H9 (cell line): ENCODE data around the gene CDKAL1. TPM values are rescaled to one million over a fixed set of nuclear protein-coding genes. Genes with fewer than 3 reads are reported as not detected.

Experiments
- DNase-seq: peaks from one replicate; pipeline ENCODE4 v3.0.0-alpha.2; 2017
- H2AFZ ChIP-seq: one replicate; pipeline ENCODE4 v1.6.1; 2013; ENCODE audit warnings: mild to moderate bottlenecking, low read length, control low read depth, moderate library complexity
- H2AK5ac ChIP-seq: 2 replicates; pipeline ENCODE4 v1.6.1; 2013; ENCODE audit warnings: low read length, control low read depth, mixed read lengths; ENCODE audit not compliant: insufficient read length
- H2BK120ac ChIP-seq: one replicate; pipeline ENCODE4 v1.6.1; 2013; ENCODE audit warnings: low read depth, mild to moderate bottlenecking, low read length, control low read depth, inconsistent platforms; ENCODE audit not compliant: poor library complexity, severe bottlenecking
- H2BK12ac ChIP-seq: 2 replicates; pipeline ENCODE4 v1.6.1; 2013; ENCODE audit warnings: low read length, control low read depth, mixed read lengths, low read depth; ENCODE audit not compliant: insufficient read length
- H2BK15ac ChIP-seq: 2 replicates; pipeline ENCODE4 v1.6.1; 2013; ENCODE audit warnings: low read depth, low read length, control low read depth
- H2BK20ac ChIP-seq: one replicate; pipeline ENCODE4 v1.6.1; 2013; ENCODE audit warnings: low read depth, mild to moderate bottlenecking, low read length, control low read depth, inconsistent platforms; ENCODE audit not compliant: poor library complexity, severe bottlenecking
- H2BK5ac ChIP-seq: 2 replicates; pipeline ENCODE4 v1.6.1; 2013; ENCODE audit warnings: low read length, control low read depth, mixed read lengths; ENCODE audit not compliant: insufficient read length
- H3K14ac ChIP-seq: 2 replicates; pipeline ENCODE4 v1.6.1; 2013; ENCODE audit warnings: low read length, control low read depth; ENCODE audit not compliant: insufficient read depth
- H3K18ac ChIP-seq: 2 replicates; pipeline ENCODE4 v1.6.1; 2013; ENCODE audit warnings: low read depth, mild to moderate bottlenecking, mixed read lengths, low read length, control low read depth; ENCODE audit not compliant: insufficient read length
- H3K23ac ChIP-seq: 2 replicates; pipeline ENCODE4 v1.6.1; 2013; ENCODE audit warnings: low read length, control low read depth, mixed read lengths, low read depth; ENCODE audit not compliant: insufficient read length
- H3K23me2 ChIP-seq: 2 replicates; pipeline ENCODE4 v1.6.1; 2013; ENCODE audit warnings: low read depth, mild to moderate bottlenecking, mixed read lengths, low read length, control low read depth; ENCODE audit not compliant: insufficient read length, poor library complexity, severe bottlenecking
- H3K27ac ChIP-seq: 2 replicates; pipeline ENCODE4 v1.5.1; 2013; ENCODE audit warnings: low read length, control low read depth, mixed read lengths, low read depth; ENCODE audit not compliant: insufficient read length
- H3K27me3 ChIP-seq: 2 replicates; pipeline ENCODE4 v1.6.1; 2013; ENCODE audit warnings: low read length, control low read depth, inconsistent platforms; ENCODE audit not compliant: insufficient read depth
- H3K4ac ChIP-seq: 2 replicates; pipeline ENCODE4 v1.6.1; 2013; ENCODE audit warnings: low read depth, mild to moderate bottlenecking, control low read depth, inconsistent platforms, low read length, moderate library complexity
- H3K4me1 ChIP-seq: 2 replicates; pipeline ENCODE4 v1.6.1; 2013; ENCODE audit warnings: low read length, control low read depth, inconsistent platforms; ENCODE audit not compliant: insufficient read depth
- H3K4me2 ChIP-seq: 2 replicates; pipeline ENCODE4 v1.6.1; 2013; ENCODE audit warnings: low read length, control low read depth, mixed read lengths; ENCODE audit not compliant: insufficient read length, insufficient read depth
- H3K56ac ChIP-seq: 2 replicates; pipeline ENCODE4 v1.6.1; 2013; ENCODE audit warnings: low read depth, mild to moderate bottlenecking, mixed read lengths, low read length, control low read depth; ENCODE audit not compliant: insufficient read length
- H3K79me1 ChIP-seq: 2 replicates; pipeline ENCODE4 v1.6.1; 2013; ENCODE audit warnings: low read depth, mild to moderate bottlenecking, moderate library complexity, low read length, control low read depth, inconsistent platforms; ENCODE audit not compliant: insufficient read depth, poor library complexity, severe bottlenecking
- H3K79me2 ChIP-seq: 2 replicates; pipeline ENCODE4 v1.6.1; 2013; ENCODE audit warnings: low read length, control low read depth, inconsistent platforms; ENCODE audit not compliant: insufficient read depth
- H3K9ac ChIP-seq: 2 replicates; pipeline ENCODE4 v1.6.1; 2013; ENCODE audit warnings: low read length, control low read depth, mixed read lengths; ENCODE audit not compliant: insufficient read length; ENCODE audit errors: extremely low read depth
- H3K9me3 ChIP-seq: one replicate; pipeline ENCODE4 v1.6.1; 2013; ENCODE audit warnings: low read depth, low read length, inconsistent platforms; ENCODE audit not compliant: control insufficient read depth
- H3T11ph ChIP-seq: one replicate; pipeline ENCODE4 v1.6.1; 2013; ENCODE audit warnings: mild to moderate bottlenecking, low read length, control low read depth, inconsistent platforms
- H4K20me1 ChIP-seq: one replicate; pipeline ENCODE4 v1.6.1; 2013; ENCODE audit not compliant: control insufficient read depth, insufficient read length, insufficient read depth
- H4K5ac ChIP-seq: 2 replicates; pipeline ENCODE4 v1.6.1; 2013; ENCODE audit warnings: low read depth, mild to moderate bottlenecking, mixed read lengths, low read length, control low read depth; ENCODE audit not compliant: insufficient read length
- H4K8ac ChIP-seq: replicated peaks from 2 replicates; pipeline ENCODE4 v1.6.1; 2013; ENCODE audit warnings: low read length, control low read depth, mixed read lengths, low read depth; ENCODE audit not compliant: insufficient read length
- H4K91ac ChIP-seq: 2 replicates; pipeline ENCODE4 v1.6.1; 2013; ENCODE audit warnings: low read depth, mild to moderate bottlenecking, moderate library complexity, mixed read lengths, low read length, control low read depth; ENCODE audit not compliant: insufficient read length
- H3K27ac Mint-ChIP-seq, 3 experiments: 2 replicates in 2 of 3; 3 replicates in 1 of 3; pipeline ENCODE4 v1.8.0; 2020 to 2021; ENCODE audit warnings: mixed read lengths in 3 of 3, mild to moderate bottlenecking in 1 of 3, moderate library complexity in 1 of 3
- H3K27me3 Mint-ChIP-seq: 2 replicates; pipeline ENCODE4 v1.8.0; 2021; ENCODE audit warnings: low read depth, mild to moderate bottlenecking, moderate library complexity, mixed read lengths
- H3K36me3 Mint-ChIP-seq, 3 experiments: 2 replicates in 2 of 3; 3 replicates in 1 of 3; pipeline ENCODE4 v1.8.0; 2020 to 2021; ENCODE audit warnings: low read depth in 3 of 3, mixed read lengths in 3 of 3; ENCODE audit not compliant: insufficient read depth in 1 of 3
- H3K4me1 Mint-ChIP-seq, 2 experiments: 2 replicates each; pipeline ENCODE4 v1.8.0; 2020; ENCODE audit warnings: mixed read lengths in 2 of 2
- H3K4me3 Mint-ChIP-seq, 2 experiments: 2 replicates in 1 of 2; 3 replicates in 1 of 2; pipeline ENCODE4 v1.8.0; 2020 to 2021; ENCODE audit warnings: mild to moderate bottlenecking in 2 of 2, mixed read lengths in 2 of 2, moderate library complexity in 1 of 2
- H3K9me3 Mint-ChIP-seq, 2 experiments: 2 replicates in 1 of 2; 3 replicates in 1 of 2; pipeline ENCODE4 v1.8.0; 2020; ENCODE audit warnings: mild to moderate bottlenecking in 2 of 2, mixed read lengths in 2 of 2, moderate library complexity in 1 of 2
- CTCF ChIP-seq: fragments of 200-600 bp; sonication (generic); conservative IDR thresholded peaks from 3 replicates; pipeline ENCODE4 v1.8.0; 2021; ENCODE audit warnings: antibody characterized with exemption, mild to moderate bottlenecking
- WGBS: extraction: QIAGEN DNeasy Blood & Tissue Kit; methylation state at CpG from one replicate; pipeline ENCODE4 v1.1.7; 2013; ENCODE audit warnings: missing lambda C conversion rate, low lambda C conversion rate, mixed read lengths; ENCODE audit not compliant: insufficient read length; ENCODE audit errors: extremely low coverage; 5-methylcytosine and 5-hydroxymethylcytosine counted together
- total RNA-seq: library from RNA; stranded (reverse); gene quantifications from 2 replicates; pipeline ENCODE4 v1.2.1, GENCODE V29; 2021

CDKAL1 gene
- total RNA-seq, 1 experiment from 2014 or later, result 23.0 TPM

- DNase-seq, result no peak
- WGBS, result no CpG with 5 or more reads among the region's 14 CpGs
- H2BK120ac ChIP-seq, result no peak overlapping the region
- H3K27me3 ChIP-seq, result no peaks in the 10 kb centered on the region
- no peak overlapping the region for H3K23ac ChIP-seq
- H3K27ac Mint-ChIP-seq, result peak overlapping the region in 2 of 3 experiments; percentile 16 to 79; a peak in 3 of 7 replicates
- H4K5ac ChIP-seq, result no peak overlapping the region
- H2AFZ ChIP-seq, result no peak overlapping the region
- no peak overlapping the region for H2BK5ac ChIP-seq
- H3K4me1 ChIP-seq, result no peaks in the 10 kb centered on the region
- no peak overlapping the region for H3K27ac ChIP-seq
- peaks cover 22 to 26% of the 10 kb centered on the region in 2 experiments for H3K4me1 Mint-ChIP-seq
- no peak overlapping the region for H3K9ac ChIP-seq
- H3K4me3 Mint-ChIP-seq, result no peak overlapping the region
- TF ChIP-seq CTCF, result no peak
- H3K4ac ChIP-seq, result no peak overlapping the region
- H3T11ph ChIP-seq, result no peak overlapping the region
- H3K23me2 ChIP-seq, result no peaks in the 10 kb centered on the region
- no peaks in the 10 kb centered on the region for H3K9me3 ChIP-seq
- no peak overlapping the region for H3K14ac ChIP-seq
- no peaks in the 10 kb centered on the region for H4K20me1 ChIP-seq
- H3K9me3 Mint-ChIP-seq, result peaks cover 0 to 8% of the 10 kb centered on the region in 2 experiments; a peak in 3 of 5 replicates
- no peak overlapping the region for H4K8ac ChIP-seq
- no peak overlapping the region for H3K4me2 ChIP-seq
- H3K79me2 ChIP-seq, result no peaks in the 10 kb centered on the region
- peaks cover 0 to 11% (median 2%) of the 10 kb centered on the region in 3 experiments; a peak in 3 of 7 replicates for H3K36me3 Mint-ChIP-seq
- H2BK12ac ChIP-seq, result no peak overlapping the region
- H3K56ac ChIP-seq, result no peak overlapping the region
- no peaks in the 10 kb centered on the region for H3K27me3 Mint-ChIP-seq
- H2BK20ac ChIP-seq, result no peak overlapping the region
- no peak overlapping the region for H3K18ac ChIP-seq
- no peak overlapping the region for H4K91ac ChIP-seq
- H2AK5ac ChIP-seq, result no peak overlapping the region
- H3K79me1 ChIP-seq, result no peaks in the 10 kb centered on the region
- H2BK15ac ChIP-seq, result no peak overlapping the region
Observed at GRCh38 chr6:21270636-21271201, 736.5 kb downstream of the CDKAL1 start.
